GM06990 (cell line): Measurements from ENCODE around the gene GSAP.

ENCODE experiments used
- DNase-seq: peaks from one replicate; pipeline ENCODE4 v3.0.0-alpha.2; 2011; ENCODE audit not compliant: insufficient read length; ENCODE audit errors: extremely low read depth
- H3K27me3 ChIP-seq: replicated peaks from 2 replicates; pipeline ENCODE4 v1.6.0; 2011; ENCODE audit warnings: low read length; ENCODE audit not compliant: control insufficient read depth, insufficient read depth
- H3K36me3 ChIP-seq: 2 replicates; pipeline ENCODE4 v1.5.1; 2011; ENCODE audit warnings: low read length; ENCODE audit not compliant: control insufficient read depth, insufficient read depth
- H3K4me3 ChIP-seq: replicated peaks from 2 replicates; pipeline ENCODE4 v1.5.1; 2011; ENCODE audit warnings: low read depth, mild to moderate bottlenecking, control low read depth, low read length
- TF ChIP-seq, protein P1 (sequence below): IDR thresholded peaks from 2 replicates; pipeline ENCODE4 v1.5.1; 2011; ENCODE audit warnings: low read length, control low read depth, mild to moderate bottlenecking, inconsistent platforms; ENCODE audit not compliant: insufficient read depth, poor library complexity, severe bottlenecking

The GSAP gene

DNA sequence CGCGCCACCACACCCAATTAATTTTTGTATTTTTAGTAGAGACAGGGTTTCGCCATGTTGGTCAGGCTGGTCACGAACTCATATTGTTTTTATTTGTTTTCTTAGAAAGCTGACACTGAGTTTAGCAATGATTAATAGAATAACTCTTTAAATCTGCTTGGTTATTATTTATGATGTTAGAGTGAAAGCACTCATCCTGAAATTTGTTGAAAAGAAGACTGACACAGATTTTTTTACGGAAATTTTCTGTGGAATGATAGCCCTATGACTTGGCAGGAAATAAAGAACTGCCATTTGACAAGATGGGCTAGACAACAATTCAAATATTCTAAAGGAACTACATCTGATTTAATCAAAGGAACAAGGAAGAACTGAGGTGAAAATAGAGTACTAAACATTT is 4.3 kb upstream of the GSAP start:
- H3K36me3 ChIP-seq = no peaks in the 10 kb centered on the region
- no peaks in the 10 kb centered on the region for H3K27me3 ChIP-seq
- no peak for DNase-seq
- H3K4me3 ChIP-seq = no peak overlapping the region
- TF ChIP-seq, protein P1, sequence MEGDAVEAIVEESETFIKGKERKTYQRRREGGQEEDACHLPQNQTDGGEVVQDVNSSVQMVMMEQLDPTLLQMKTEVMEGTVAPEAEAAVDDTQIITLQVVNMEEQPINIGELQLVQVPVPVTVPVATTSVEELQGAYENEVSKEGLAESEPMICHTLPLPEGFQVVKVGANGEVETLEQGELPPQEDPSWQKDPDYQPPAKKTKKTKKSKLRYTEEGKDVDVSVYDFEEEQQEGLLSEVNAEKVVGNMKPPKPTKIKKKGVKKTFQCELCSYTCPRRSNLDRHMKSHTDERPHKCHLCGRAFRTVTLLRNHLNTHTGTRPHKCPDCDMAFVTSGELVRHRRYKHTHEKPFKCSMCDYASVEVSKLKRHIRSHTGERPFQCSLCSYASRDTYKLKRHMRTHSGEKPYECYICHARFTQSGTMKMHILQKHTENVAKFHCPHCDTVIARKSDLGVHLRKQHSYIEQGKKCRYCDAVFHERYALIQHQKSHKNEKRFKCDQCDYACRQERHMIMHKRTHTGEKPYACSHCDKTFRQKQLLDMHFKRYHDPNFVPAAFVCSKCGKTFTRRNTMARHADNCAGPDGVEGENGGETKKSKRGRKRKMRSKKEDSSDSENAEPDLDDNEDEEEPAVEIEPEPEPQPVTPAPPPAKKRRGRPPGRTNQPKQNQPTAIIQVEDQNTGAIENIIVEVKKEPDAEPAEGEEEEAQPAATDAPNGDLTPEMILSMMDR = no peak

DNA sequence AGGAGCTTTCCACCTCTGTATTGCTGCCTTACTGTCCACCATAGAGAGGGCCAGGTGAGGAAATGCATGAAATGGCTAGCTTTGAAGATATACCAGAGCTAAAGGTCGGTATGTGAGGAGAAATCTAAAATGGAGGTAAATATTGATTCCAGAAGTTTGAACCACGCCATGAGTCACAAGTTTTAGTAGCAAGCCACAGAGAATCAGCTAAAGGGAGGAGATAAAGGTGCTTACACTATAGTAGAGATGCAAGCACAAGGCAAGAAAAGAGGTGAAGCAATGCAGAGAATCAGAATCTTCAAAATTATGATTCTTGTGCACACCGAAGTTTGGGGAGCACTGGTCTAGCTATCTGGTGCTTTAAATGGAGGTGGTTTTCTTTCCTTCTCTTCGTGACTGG is 3.0 kb upstream of the GSAP start:
- Histone ChIP-seq H3K4me3 (no peak overlapping the region), H3K27me3 (no peaks in the 10 kb centered on the region), H3K36me3 (no peaks in the 10 kb centered on the region)
- TF ChIP-seq, protein P1 = no peak
- no peak for DNase-seq

DNA sequence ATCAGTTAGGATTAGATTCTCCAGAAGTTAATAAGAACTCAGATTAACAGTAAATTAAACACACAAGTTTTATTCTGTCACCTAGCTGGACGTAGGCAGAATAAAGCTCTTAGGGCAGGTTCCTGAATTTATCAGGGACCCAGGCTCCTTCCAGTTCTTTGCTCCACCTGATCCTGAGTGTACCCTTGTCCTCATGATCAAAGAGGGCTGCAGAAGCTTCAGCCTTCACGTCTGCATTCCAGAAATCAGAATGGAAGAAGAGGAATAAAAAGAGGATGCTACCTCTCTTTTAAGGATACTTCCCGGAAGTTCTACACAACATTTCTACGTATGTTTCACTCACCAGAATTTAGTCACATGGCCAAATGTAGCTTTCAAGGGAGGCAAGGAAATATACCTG is 1.7 kb upstream of the GSAP start:
- no peak overlapping the region for H3K4me3 ChIP-seq
- DNase-seq = no peak
- no peaks in the 10 kb centered on the region for H3K27me3 ChIP-seq
- no peaks in the 10 kb centered on the region for H3K36me3 ChIP-seq
- TF ChIP-seq, protein P1 = no peak

DNA sequence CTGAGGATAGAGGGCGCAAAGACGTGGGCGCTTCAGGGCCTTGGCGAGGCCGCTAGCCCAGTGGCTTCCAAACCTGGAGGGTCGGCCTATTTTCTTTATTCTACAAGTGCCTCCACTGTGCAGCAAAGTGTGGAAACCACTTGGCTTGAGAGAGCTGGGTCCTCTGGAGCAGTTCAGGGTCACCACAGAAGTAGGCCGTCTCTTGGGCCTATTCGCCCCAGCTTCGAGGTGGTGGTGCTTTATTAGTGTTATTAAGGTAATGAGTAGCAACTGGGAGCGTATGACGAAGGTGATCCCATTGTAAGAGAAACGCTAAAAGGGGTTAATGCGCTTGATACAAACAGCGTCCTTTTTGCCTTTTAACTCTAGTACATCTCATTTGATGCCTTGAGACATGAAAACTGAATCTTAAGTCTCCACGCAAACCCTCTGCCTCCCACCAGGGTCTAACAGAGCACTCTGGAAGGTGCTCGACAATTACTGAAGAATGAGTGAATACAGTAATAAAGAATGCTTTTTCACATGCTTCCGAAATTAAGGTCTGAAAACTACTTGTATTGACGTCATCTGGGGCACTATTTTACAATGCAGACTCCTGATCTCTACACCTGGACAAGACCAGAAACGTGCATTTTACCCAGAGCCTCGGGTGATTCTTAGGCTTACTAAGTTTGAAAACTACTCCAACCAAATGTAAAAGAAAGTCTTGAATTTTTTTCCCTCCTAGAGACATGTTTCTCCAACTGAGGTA is 647 bp upstream of the GSAP start:
- TF ChIP-seq, protein P1 = no peak
- Histone ChIP-seq H3K36me3 (no peaks in the 10 kb centered on the region), H3K4me3 (peak overlapping the region; percentile 74), H3K27me3 (no peaks in the 10 kb centered on the region)
- DNase-seq = no peak

DNA sequence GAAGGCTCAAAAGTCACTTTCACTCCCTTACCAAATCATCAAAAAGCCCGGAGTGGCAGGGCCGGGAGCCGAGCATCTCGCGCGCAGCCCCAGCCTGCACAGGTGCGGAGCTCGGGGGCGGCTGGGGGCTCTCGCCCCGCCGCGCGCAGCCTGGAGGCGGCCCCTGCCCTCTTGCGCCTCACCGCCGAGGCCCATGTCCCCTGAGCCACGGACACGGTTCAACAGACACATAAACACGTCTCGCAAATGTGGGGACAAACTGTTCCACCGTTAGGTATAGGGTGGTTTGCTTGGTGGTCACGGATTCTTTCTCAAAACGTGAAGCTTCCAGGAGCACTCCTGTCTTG is 700 bp downstream of the GSAP start:
- Histone ChIP-seq H3K36me3 (no peaks in the 10 kb centered on the region), H3K4me3 (peak overlapping the region; percentile 74), H3K27me3 (no peaks in the 10 kb centered on the region)
- peak; percentile 72 for DNase-seq
- TF ChIP-seq, protein P1 = no peak
